Thoracic aorta (tissue), 2 donors: ENCODE data around the gene ZDHHC8. TPM values are rescaled to one million over a fixed set of nuclear protein-coding genes. Genes with fewer than 3 reads are reported as not detected.
A peak's percentile ranks its signal among the peaks of the same experiment; 100 is the strongest.

Experiments
- ATAC-seq: fragments of 150-250 bp; one replicate; pipeline ENCODE4 v1.8.0; 2017; ENCODE audit warnings: low read depth; ENCODE audit not compliant: insufficient number of reproducible peaks, low FRiP score
- DNase-seq: peaks from one replicate; pipeline ENCODE4 v3.0.0-alpha.2; 2020; ENCODE audit warnings: low spot score
- H3K27ac ChIP-seq, 2 donors: fragments of 200-600 bp; sonication (generic); 1 replicate in 1 of 2; 2 replicates in 1 of 2; pipeline ENCODE4 v1.5.1; 2016; ENCODE audit warnings: mild to moderate bottlenecking in 2 of 2, moderate library complexity in 2 of 2
- H3K27me3 ChIP-seq: fragments of 200-600 bp; sonication (generic); replicated peaks from 2 replicates; pipeline ENCODE4 v1.6.0; 2016; ENCODE audit warnings: mild to moderate bottlenecking; ENCODE audit not compliant: insufficient read depth
- H3K36me3 ChIP-seq: fragments of 200-600 bp; sonication (generic); one replicate; pipeline ENCODE4 v1.5.1; 2016
- H3K4me1 ChIP-seq, 2 donors: fragments of 200-600 bp; sonication (generic); 1 replicate in 1 of 2; 2 replicates in 1 of 2; pipeline versions ENCODE4 v1.5.1 to v1.6.0; 2016; ENCODE audit warnings: low read depth in 2 of 2, mild to moderate bottlenecking in 1 of 2; ENCODE audit not compliant: control insufficient read depth in 1 of 2
- H3K4me3 ChIP-seq: fragments of 200-600 bp; sonication (generic); 2 replicates; pipeline ENCODE4 v1.5.1; 2016; ENCODE audit warnings: mild to moderate bottlenecking
- H3K9me3 ChIP-seq: fragments of 200-600 bp; sonication (generic); 2 replicates; pipeline ENCODE4 v1.5.1; 2016
- CTCF ChIP-seq: fragments of 200-600 bp; sonication (generic); IDR thresholded peaks from one replicate; pipeline ENCODE4 v1.5.1; 2019; ENCODE audit warnings: antibody characterized with exemption
- total RNA-seq, 2 donors: library from RNA; depleted of rRNA; stranded (reverse); fragments of >200 nt; gene quantifications; one replicate each; pipeline versions ENCODE4 v1.1.0 to v1.2.3, GENCODE V29; 2016

ZDHHC8 gene
- total RNA-seq, 2 donors from 2014 or later = 14.8 to 49.8 TPM

DNA sequence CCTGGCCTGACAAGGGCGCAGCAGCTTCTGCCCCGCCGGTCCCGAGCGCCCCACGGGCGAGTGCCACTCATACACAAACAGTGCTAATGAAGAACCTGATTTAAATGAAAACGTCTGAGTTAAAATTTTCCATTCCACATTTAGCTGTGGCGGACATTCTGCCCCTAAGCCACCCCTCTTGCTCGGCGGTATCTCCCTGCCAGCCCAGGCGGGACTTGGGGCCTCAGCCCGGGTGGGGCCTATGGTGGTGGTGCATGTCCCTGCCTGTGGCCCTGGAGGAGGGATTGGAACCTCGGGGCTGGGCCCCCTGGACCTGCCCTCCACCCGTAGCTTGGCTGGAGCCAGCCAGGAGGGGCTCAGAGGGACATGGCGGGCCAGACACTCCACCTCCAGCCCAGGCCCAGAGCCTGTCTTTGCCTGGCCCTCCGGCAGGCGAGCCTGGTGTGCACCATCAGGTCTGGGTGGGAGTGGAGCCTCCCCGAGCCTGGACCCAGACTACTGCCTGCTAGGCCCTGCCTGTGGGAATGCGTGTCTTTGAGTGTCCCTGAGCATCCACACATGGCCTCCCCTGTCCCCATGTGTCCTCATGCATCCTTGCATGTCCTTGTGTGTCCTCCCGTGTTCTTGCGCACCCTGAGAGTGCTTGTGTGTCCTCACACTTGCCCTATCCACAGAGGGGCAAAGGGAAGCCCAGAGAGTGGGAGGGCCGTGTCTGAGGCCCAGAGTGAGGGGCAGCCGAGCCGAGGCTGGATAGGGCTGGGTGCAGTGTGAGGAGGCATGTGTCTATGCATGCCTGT, 4.4 kb downstream of the ZDHHC8 start:
- no peak for ATAC-seq
- H3K27ac ChIP-seq = no peak overlapping the region

GRCh38 chr22:20136603-20136873, 4.9 kb downstream of the ZDHHC8 start:
- TF ChIP-seq CTCF = no peak
- no peak for DNase-seq
- ATAC-seq = no peak
- H3K4me1 ChIP-seq = peaks cover 41 to 64% of the 10 kb centered on the region in 2 donors
- H3K27me3 ChIP-seq = no peaks in the 10 kb centered on the region
- no peaks in the 10 kb centered on the region for H3K9me3 ChIP-seq
- H3K36me3 ChIP-seq = peaks cover 4% of the 10 kb centered on the region
- H3K4me3 ChIP-seq = no peak overlapping the region
- no peak overlapping the region for H3K27ac ChIP-seq

More for the DNA sequence above, 4.4 kb downstream of the ZDHHC8 start:
- no peak for TF ChIP-seq CTCF
- Histone ChIP-seq H3K27me3 (no peaks in the 10 kb centered on the region), H3K4me1 (peaks cover 41 to 61% of the 10 kb centered on the region in 2 donors), H3K36me3 (peaks cover 4% of the 10 kb centered on the region), H3K9me3 (no peaks in the 10 kb centered on the region), H3K4me3 (no peak overlapping the region)
- no peak for DNase-seq

DNA sequence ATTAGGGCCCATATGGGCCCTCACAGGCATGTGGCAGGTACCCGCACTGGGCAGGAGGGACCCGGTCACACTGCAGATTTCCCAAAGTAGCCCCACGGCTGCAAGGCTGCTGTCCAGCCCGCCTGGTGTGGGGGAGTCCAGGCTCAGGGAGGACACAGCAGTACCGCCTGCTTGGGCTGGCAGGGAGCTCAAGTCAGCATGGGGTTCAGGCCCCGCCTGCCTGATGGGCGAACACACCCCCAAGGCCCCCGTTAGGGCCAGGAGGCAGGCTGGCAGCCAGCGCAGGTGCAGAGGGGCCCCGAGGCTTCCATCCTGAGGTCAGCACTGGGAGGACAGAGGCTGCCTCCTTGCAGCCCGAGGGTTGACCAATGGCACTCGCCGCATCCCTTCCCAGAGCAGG, 5.5 kb downstream of the ZDHHC8 start:
- H3K27me3 ChIP-seq = no peaks in the 10 kb centered on the region
- DNase-seq (no peak), ATAC-seq (no peak)
- H3K36me3 ChIP-seq = peaks cover 4% of the 10 kb centered on the region
- no peaks in the 10 kb centered on the region for H3K9me3 ChIP-seq
- H3K4me3 ChIP-seq = no peak overlapping the region
- no peak for TF ChIP-seq CTCF
- H3K27ac ChIP-seq = peak overlapping the region in 1 of 2 donors; percentile 25
- H3K4me1 ChIP-seq = peaks cover 41 to 65% of the 10 kb centered on the region in 2 donors

DNA sequence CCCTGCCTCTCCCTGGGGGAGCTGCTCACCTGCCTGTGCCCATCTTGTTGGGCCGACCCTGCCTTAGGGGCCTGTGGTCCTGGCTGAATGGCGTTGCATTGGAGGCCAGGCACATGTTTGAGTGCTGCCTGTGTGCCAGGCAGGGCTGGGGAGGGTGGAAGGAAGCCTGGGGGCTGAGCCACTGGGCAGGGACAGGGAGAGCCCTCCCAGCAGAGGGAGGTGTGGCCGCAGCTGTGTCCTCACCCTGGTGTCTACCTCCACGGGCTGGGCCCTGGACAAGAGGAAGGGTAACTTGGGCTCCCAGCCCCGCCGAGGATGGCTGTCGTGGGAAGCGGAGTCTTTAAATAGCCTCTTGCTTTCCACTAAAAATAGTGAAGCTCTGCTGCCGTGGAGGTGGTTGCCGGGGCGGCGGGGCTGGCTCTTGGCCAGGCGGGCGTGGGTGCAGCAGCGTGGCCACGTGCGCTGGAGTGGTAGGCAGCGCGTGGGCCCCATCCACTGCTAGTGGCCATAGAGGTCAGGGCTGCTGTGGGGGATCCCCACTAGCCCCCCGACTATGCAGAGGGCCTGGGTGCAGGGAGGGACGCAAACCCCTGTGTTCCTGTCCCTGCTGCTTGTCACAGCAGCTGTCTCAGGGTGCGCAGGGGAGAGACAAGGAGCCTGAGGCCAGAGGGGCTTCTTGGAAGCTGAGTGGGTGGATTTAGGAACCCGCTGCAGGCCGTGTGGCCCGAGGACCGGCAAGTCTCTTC, 6.2 kb downstream of the ZDHHC8 start:
- Histone ChIP-seq H3K27ac (peak overlapping the region; percentile 25 to 34), H3K9me3 (no peaks in the 10 kb centered on the region), H3K4me1 (peaks cover 37 to 59% of the 10 kb centered on the region in 2 donors), H3K36me3 (peaks cover 4% of the 10 kb centered on the region), H3K4me3 (peak overlapping the region; percentile 44), H3K27me3 (no peaks in the 10 kb centered on the region)
- TF ChIP-seq CTCF = no peak
- DNase-seq (no peak), ATAC-seq (no peak)

GRCh38 chr22:20138417-20138738, 6.8 kb downstream of the ZDHHC8 start:
- ATAC-seq = no peak
- no peak for TF ChIP-seq CTCF
- DNase-seq = no peak
- Histone ChIP-seq H3K27ac (peak overlapping the region; percentile 25 to 34), H3K27me3 (no peaks in the 10 kb centered on the region), H3K36me3 (peaks cover 4% of the 10 kb centered on the region), H3K4me3 (no peak overlapping the region), H3K4me1 (peaks cover 31 to 54% of the 10 kb centered on the region in 2 donors), H3K9me3 (no peaks in the 10 kb centered on the region)
